Measurements from ENCODE around the gene CDYL2.

Gene CDYL2

DNA sequence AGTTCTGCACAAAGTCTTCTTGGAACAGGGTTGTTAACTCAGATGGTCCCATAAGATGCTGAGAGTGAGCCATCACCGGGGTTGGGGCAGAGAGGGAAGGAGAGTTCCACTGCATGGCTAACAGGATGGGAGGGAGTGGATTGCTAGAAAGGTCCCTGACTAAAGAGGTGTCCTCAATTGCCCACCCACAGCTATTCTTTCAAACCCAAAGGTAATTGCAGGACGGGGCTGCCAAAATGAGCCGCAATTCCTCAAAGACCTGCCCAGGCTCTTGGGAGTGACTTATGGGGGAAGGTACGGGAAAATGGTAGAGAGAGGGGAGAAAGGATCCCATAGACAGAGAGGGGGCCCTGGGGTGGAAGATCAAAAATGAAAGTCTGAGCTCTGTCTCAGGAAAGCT, 203.2 kb downstream of the CDYL2 start:
- TF ChIP-seq, protein P1, sequence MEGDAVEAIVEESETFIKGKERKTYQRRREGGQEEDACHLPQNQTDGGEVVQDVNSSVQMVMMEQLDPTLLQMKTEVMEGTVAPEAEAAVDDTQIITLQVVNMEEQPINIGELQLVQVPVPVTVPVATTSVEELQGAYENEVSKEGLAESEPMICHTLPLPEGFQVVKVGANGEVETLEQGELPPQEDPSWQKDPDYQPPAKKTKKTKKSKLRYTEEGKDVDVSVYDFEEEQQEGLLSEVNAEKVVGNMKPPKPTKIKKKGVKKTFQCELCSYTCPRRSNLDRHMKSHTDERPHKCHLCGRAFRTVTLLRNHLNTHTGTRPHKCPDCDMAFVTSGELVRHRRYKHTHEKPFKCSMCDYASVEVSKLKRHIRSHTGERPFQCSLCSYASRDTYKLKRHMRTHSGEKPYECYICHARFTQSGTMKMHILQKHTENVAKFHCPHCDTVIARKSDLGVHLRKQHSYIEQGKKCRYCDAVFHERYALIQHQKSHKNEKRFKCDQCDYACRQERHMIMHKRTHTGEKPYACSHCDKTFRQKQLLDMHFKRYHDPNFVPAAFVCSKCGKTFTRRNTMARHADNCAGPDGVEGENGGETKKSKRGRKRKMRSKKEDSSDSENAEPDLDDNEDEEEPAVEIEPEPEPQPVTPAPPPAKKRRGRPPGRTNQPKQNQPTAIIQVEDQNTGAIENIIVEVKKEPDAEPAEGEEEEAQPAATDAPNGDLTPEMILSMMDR (IDR thresholded peaks at IDR 0.05; ENCODE audit: insufficient read depth, low read length, poor library complexity, severe bottlenecking), result no peak
- peaks cover 2% of the 10 kb centered on the region for H3K36me3 ChIP-seq (ENCODE audit: control insufficient read depth, insufficient read depth, low read length)
- H3K27me3 ChIP-seq (replicated peaks; ENCODE audit: control insufficient read depth, insufficient read depth, low read length), result no peaks in the 10 kb centered on the region
- no peak for DNase-seq (ENCODE audit: extremely low read depth, insufficient read length)
- H3K4me3 ChIP-seq (replicated peaks; ENCODE audit: low read depth, low read length), result no peak overlapping the region

- no peak for DNase-seq (ENCODE audit: extremely low read depth, insufficient read length)
- TF ChIP-seq, protein P1 (IDR thresholded peaks at IDR 0.05; ENCODE audit: insufficient read depth, low read length, poor library complexity, severe bottlenecking), result no peak
- Histone ChIP-seq H3K27me3 (replicated peaks; ENCODE audit: control insufficient read depth, insufficient read depth, low read length) (no peaks in the 10 kb centered on the region), H3K36me3 (ENCODE audit: control insufficient read depth, insufficient read depth, low read length) (no peaks in the 10 kb centered on the region; the same call in 1 of the 2 replicates), H3K4me3 (replicated peaks; ENCODE audit: low read depth, low read length) (no peak overlapping the region)
Observed at GRCh38 chr16:80599466-80599865, 204.9 kb downstream of the CDYL2 start.

DNA sequence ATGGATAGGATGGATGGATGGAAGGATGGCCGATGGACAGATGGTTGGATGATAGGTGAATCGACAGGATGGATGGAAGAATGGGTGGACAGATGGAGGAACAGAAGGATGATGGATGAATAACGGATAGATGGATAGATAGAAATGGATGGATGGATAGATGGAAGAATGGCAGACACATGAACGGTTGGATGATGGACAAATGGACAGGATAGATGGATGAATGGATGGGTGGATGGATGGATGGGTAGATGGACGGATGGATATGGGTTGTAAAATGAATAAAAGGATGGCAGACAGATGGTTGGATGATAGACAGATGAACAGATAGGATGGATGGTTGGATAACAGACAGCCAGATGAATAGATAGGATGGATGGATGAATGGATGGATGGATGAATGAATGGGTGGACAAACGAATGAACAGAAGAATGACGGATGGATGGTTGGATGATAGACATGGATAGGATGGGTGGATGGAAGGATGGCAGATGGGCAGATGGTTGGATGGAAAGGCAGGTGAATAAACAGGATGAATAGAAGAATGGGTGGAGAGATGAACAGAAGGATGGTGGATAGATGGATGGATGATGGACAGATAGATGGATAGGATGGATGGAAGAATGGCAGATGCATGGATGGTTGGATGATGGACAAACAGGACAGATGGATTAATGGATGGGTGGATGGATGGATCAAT, 207.7 kb downstream of the CDYL2 start:
- no peaks in the 10 kb centered on the region for H3K36me3 ChIP-seq (ENCODE audit: control insufficient read depth, insufficient read depth, low read length)
- TF ChIP-seq, protein P1 (IDR thresholded peaks at IDR 0.05; ENCODE audit: insufficient read depth, low read length, poor library complexity, severe bottlenecking), result no peak
- H3K4me3 ChIP-seq (replicated peaks; ENCODE audit: low read depth, low read length), result no peak overlapping the region
- H3K27me3 ChIP-seq (replicated peaks; ENCODE audit: control insufficient read depth, insufficient read depth, low read length), result no peaks in the 10 kb centered on the region
- no peak for DNase-seq (ENCODE audit: extremely low read depth, insufficient read length)

DNA sequence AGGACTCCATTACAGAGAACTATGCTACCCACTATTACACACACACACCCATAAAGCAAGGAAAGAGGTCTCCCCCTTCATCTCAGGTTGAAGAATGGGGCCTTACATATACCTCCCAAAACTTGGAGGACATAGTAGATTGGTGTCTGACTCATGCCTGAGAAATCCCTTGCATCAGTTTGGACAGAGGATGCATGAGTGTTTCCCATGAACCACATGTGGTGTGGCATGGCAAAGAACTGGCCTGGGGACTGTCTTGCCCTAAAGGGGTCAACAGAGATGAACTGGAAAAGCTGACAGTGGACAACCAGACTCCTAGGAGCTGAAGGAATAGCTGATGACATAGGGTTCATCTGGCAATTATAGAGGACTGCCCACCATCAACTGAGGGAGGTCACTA, 209.6 kb downstream of the CDYL2 start:
- Histone ChIP-seq H3K27me3 (replicated peaks; ENCODE audit: control insufficient read depth, insufficient read depth, low read length) (no peaks in the 10 kb centered on the region), H3K36me3 (ENCODE audit: control insufficient read depth, insufficient read depth, low read length) (no peaks in the 10 kb centered on the region), H3K4me3 (replicated peaks; ENCODE audit: low read depth, low read length) (no peak overlapping the region)
- DNase-seq (ENCODE audit: extremely low read depth, insufficient read length), result no peak
- TF ChIP-seq, protein P1 (IDR thresholded peaks at IDR 0.05; ENCODE audit: insufficient read depth, low read length, poor library complexity, severe bottlenecking), result no peak

- H3K4me3 ChIP-seq (replicated peaks; ENCODE audit: low read depth, low read length), result no peak overlapping the region
- no peak for DNase-seq (ENCODE audit: extremely low read depth, insufficient read length)
- TF ChIP-seq, protein P1 (IDR thresholded peaks at IDR 0.05; ENCODE audit: insufficient read depth, low read length, poor library complexity, severe bottlenecking), result no peak
- no peaks in the 10 kb centered on the region for H3K27me3 ChIP-seq (replicated peaks; ENCODE audit: control insufficient read depth, insufficient read depth, low read length)
- no peaks in the 10 kb centered on the region for H3K36me3 ChIP-seq (ENCODE audit: control insufficient read depth, insufficient read depth, low read length)
Observed at GRCh38 chr16:80592273-80592672, 212.1 kb downstream of the CDYL2 start.

Measured in GM06990 (cell line).